Right atrium auricular region (tissue), 2 donors: Measurements from ENCODE around the gene IL17RC. TPM values are rescaled to one million over a fixed set of nuclear protein-coding genes. Genes with fewer than 3 reads are reported as not detected.

Source experiments
- DNase-seq: peaks from one replicate; pipeline ENCODE4 v3.0.0-alpha.2; 2019; ENCODE audit warnings: low spot score
- H3K27ac ChIP-seq, 2 donors: fragments of 200-600 bp; sonication (generic); 1 replicate in 1 of 2; 2 replicates in 1 of 2; pipeline ENCODE4 v1.5.1; 2016 to 2019
- H3K27me3 ChIP-seq, 2 donors: fragments of 200-600 bp; sonication (generic); one replicate each; pipeline versions ENCODE4 v1.5.1 to v1.6.0; 2017 to 2019
- H3K36me3 ChIP-seq: fragments of 200-600 bp; sonication (generic); one replicate; pipeline ENCODE4 v1.5.1; 2016
- H3K4me1 ChIP-seq, 2 donors: fragments of 200-600 bp; sonication (generic); one replicate each; pipeline versions ENCODE4 v1.5.1 to v1.6.0; 2017 to 2019
- H3K4me3 ChIP-seq, 2 donors: fragments of 200-600 bp; sonication (generic); 1 replicate in 1 of 2; 2 replicates in 1 of 2; pipeline ENCODE4 v1.5.1; 2017 to 2019; ENCODE audit warnings: mild to moderate bottlenecking in 1 of 2, moderate library complexity in 1 of 2
- H3K9me3 ChIP-seq, 2 donors: fragments of 200-600 bp; sonication (generic); one replicate each; pipeline ENCODE4 v1.5.1; 2019
- CTCF ChIP-seq, 2 donors: fragments of 200-600 bp; sonication (generic); IDR thresholded peaks; one replicate each; pipeline ENCODE4 v1.5.1; 2019; ENCODE audit warnings: antibody characterized with exemption in 2 of 2
- total RNA-seq, 2 donors: library from RNA; depleted of rRNA; stranded (reverse); fragments of >200 nt; gene quantifications; one replicate each; pipeline ENCODE4 v1.1.0, GENCODE V29; 2016

Gene IL17RC
- total RNA-seq, 2 donors from 2014 or later: 32.5 to 49.1 TPM

DNA sequence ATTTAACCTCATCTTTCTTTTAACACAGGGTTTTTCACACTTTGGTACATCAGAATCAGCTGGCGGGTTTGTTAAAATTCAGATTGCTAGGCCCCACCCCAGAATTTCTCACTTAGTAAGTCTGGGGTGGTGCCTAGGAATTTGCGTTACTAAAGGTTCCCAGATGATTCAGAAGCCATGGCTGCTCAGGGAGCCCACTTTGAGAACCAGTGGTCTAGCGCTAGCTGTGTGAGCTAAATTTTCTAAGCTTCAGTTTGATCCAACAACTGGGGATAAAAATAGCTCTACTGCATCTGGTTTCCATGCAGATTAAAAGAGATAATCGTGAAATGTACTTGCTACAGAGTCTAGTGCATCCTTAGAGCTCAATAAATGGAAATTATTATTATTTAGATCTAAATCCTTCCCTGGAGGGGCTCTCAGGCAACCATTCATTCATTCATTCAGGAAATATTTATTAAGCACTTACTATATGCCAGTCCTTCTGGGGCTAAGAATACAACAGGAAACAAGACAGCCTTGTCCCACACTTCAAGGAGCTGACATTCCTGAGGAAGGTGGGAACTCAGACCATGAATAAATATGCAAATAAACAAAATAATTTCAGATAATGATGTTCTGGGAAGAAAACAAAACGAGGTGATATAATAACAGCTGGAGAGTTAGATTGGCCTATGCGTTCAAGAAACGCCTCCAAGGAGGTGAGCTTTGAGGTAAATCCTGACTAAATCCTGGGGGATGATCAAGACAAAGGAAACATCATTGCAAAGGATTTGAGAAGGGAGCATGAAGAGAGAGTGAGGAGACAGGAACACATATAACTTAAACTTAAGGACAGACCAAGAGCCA, 33.0 kb upstream of the IL17RC start:
- no peaks in the 10 kb centered on the region for H3K9me3 ChIP-seq
- H3K4me3 ChIP-seq: no peak overlapping the region
- no peak for DNase-seq
- no peak overlapping the region for H3K27ac ChIP-seq
- no peak for TF ChIP-seq CTCF (IDR thresholded peaks at IDR 0.05)
- H3K36me3 ChIP-seq: no peaks in the 10 kb centered on the region
- H3K27me3 ChIP-seq: no peaks in the 10 kb centered on the region
- H3K4me1 ChIP-seq: no peaks in the 10 kb centered on the region

- H3K27ac ChIP-seq: no peak overlapping the region
- H3K4me1 ChIP-seq: no peaks in the 10 kb centered on the region
- no peak for DNase-seq
- H3K4me3 ChIP-seq: no peak overlapping the region
- H3K9me3 ChIP-seq: no peaks in the 10 kb centered on the region
- no peaks in the 10 kb centered on the region for H3K27me3 ChIP-seq
- TF ChIP-seq CTCF (IDR thresholded peaks at IDR 0.05): no peak
- no peaks in the 10 kb centered on the region for H3K36me3 ChIP-seq
These were observed 32.2 kb upstream of the IL17RC start for GRCh38 chr3:9884555-9885165.

DNA sequence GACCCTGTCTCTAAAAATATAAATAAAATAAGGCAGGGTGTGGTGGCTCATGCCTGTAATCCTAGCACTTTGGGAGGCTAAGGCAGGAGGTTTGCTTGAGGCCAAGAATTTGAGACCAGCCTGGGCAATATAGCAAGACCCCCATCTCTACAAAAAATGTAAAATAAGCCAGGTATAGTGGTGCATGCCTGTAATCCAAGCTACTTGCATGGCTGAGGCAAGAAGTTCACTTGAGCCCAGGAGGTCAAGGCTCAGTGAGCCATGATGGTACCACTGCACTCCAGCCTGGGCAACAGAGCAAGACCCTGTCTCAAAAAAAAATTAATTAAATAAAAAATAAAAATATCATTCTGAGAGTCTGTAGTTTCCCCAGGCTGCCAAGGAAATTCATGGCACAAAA, 30.6 kb upstream of the IL17RC start:
- Histone ChIP-seq H3K27me3 (no peaks in the 10 kb centered on the region), H3K27ac (no peak overlapping the region), H3K9me3 (no peaks in the 10 kb centered on the region), H3K36me3 (no peaks in the 10 kb centered on the region), H3K4me1 (peaks cover 0 to 8% of the 10 kb centered on the region in 2 donors), H3K4me3 (no peak overlapping the region)
- TF ChIP-seq CTCF (IDR thresholded peaks at IDR 0.05): no peak
- DNase-seq: no peak

GRCh38 chr3:9887480-9887879, 29.4 kb upstream of the IL17RC start:
- H3K27me3 ChIP-seq: no peaks in the 10 kb centered on the region
- H3K36me3 ChIP-seq: no peaks in the 10 kb centered on the region
- H3K27ac ChIP-seq: no peak overlapping the region
- peaks cover 0 to 19% of the 10 kb centered on the region in 2 donors for H3K4me1 ChIP-seq
- no peak overlapping the region for H3K4me3 ChIP-seq
- no peak for TF ChIP-seq CTCF (IDR thresholded peaks at IDR 0.05)
- no peaks in the 10 kb centered on the region for H3K9me3 ChIP-seq
- no peak for DNase-seq

DNA sequence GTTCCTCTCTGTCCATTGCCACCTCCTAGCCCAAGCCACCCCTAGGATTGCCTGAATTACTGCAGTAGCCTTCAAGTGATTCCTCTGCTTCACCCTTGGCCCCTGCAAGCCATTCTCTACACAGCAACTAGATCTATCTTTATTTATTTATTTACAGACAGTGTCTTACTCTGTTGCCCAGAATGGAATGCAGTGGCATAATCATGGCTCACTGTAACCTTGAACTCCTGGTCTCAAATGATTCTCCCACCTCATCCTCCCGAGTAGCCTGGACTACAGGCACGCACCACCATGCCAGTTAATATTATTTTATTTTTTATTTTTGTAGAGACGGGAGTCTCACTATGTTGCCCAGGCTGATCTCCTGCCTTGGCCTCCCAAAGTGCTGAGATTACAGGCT, 28.4 kb upstream of the IL17RC start:
- H3K27me3 ChIP-seq: no peaks in the 10 kb centered on the region
- DNase-seq: no peak
- no peak for TF ChIP-seq CTCF (IDR thresholded peaks at IDR 0.05)
- H3K36me3 ChIP-seq: peaks cover 10% of the 10 kb centered on the region
- H3K4me3 ChIP-seq: no peak overlapping the region
- peaks cover 0 to 21% of the 10 kb centered on the region in 2 donors for H3K4me1 ChIP-seq
- H3K9me3 ChIP-seq: no peaks in the 10 kb centered on the region
- no peak overlapping the region for H3K27ac ChIP-seq
